ENCODE data around the gene MAVS. TPM values are rescaled to one million over a fixed set of nuclear protein-coding genes. Genes with fewer than 3 reads are reported as not detected.
A peak's percentile ranks its signal among the peaks of the same experiment; 100 is the strongest.

Gene MAVS
- total and polyA plus RNA-seq, 8 donors: 9.5 to 25.1 (median 20.9) TPM

GRCh38 chr20:3898639-3899038 is 52.0 kb downstream of the MAVS start:
- 37 to 48% methylated on average over 4 of the region's 4 CpGs for WGBS, 2 donors
- no peaks in the 10 kb centered on the region for H3K27me3 ChIP-seq
- FAIRE-seq (no peak), ATAC-seq (no peak), DNase-seq (no peak)
- no peaks in the 10 kb centered on the region for H3K36me3 ChIP-seq
- intact Hi-C loops (cut with DNase I): no loop called here
- no peak overlapping the region for H3K4me3 ChIP-seq
- no peak overlapping the region for H3K27ac ChIP-seq
- no peaks in the 10 kb centered on the region for H3K9me3 ChIP-seq
- TF ChIP-seq CTCF (IDR thresholded peaks at IDR 0.05): no peak
- H3K4me1 ChIP-seq: peaks cover 0 to 22% (median 0%) of the 10 kb centered on the region in 3 donors

GRCh38 chr20:3900187-3900604 is 53.6 kb downstream of the MAVS start:
- H3K27ac ChIP-seq: no peak overlapping the region
- no peak for TF ChIP-seq CTCF (IDR thresholded peaks at IDR 0.05)
- FAIRE-seq (no peak), DNase-seq (no peak), ATAC-seq (no peak)
- H3K4me3 ChIP-seq: no peak overlapping the region
- H3K4me1 ChIP-seq: peaks cover 0 to 16% (median 3%) of the 10 kb centered on the region in 3 donors
- no peaks in the 10 kb centered on the region for H3K27me3 ChIP-seq
- intact Hi-C loops (cut with DNase I): no loop called here
- WGBS, 2 donors: 87 to 93% methylated on average over 3 of the region's 3 CpGs
- no peaks in the 10 kb centered on the region for H3K9me3 ChIP-seq
- no peaks in the 10 kb centered on the region for H3K36me3 ChIP-seq

GRCh38 chr20:3901028-3901705 is 54.5 kb downstream of the MAVS start:
- no peak for FAIRE-seq
- H3K36me3 ChIP-seq: no peaks in the 10 kb centered on the region
- ATAC-seq: peak in 1 of 4 donors; percentile 56
- 84 to 87% methylated on average over 3 of the region's 3 CpGs for WGBS, 2 donors
- H3K4me1 ChIP-seq: peaks cover 0 to 11% (median 3%) of the 10 kb centered on the region in 3 donors
- no peaks in the 10 kb centered on the region for H3K9me3 ChIP-seq
- H3K4me3 ChIP-seq: no peak overlapping the region
- intact Hi-C loops (cut with DNase I): no loop called here
- TF ChIP-seq CTCF (IDR thresholded peaks at IDR 0.05): no peak
- H3K27me3 ChIP-seq: no peaks in the 10 kb centered on the region
- H3K27ac ChIP-seq: no peak overlapping the region
- DNase-seq: no peak

- no peak for DNase-seq
- intact Hi-C loops (cut with DNase I): no loop called here
- Histone ChIP-seq H3K9me3 (no peaks in the 10 kb centered on the region), H3K36me3 (no peaks in the 10 kb centered on the region), H3K4me1 (peaks cover 0 to 4% (median 3%) of the 10 kb centered on the region in 3 donors), H3K27ac (no peak overlapping the region), H3K27me3 (no peaks in the 10 kb centered on the region), H3K4me3 (no peak overlapping the region)
- 89 to 91% methylated on average over 9 of the region's 9 CpGs for WGBS, 2 donors
- TF ChIP-seq CTCF (IDR thresholded peaks at IDR 0.05): no peak
- ATAC-seq: peak in 1 of 4 donors; percentile 20
- no peak for FAIRE-seq
Observed at GRCh38 chr20:3901706-3902440, 55.2 kb downstream of the MAVS start.

- no peaks in the 10 kb centered on the region for H3K36me3 ChIP-seq
- FAIRE-seq (no peak), DNase-seq (no peak), ATAC-seq (no peak)
- 96% methylated on average over 5 of the region's 5 CpGs for WGBS, 2 donors
- H3K27ac ChIP-seq: no peak overlapping the region
- H3K27me3 ChIP-seq: no peaks in the 10 kb centered on the region
- no peak for TF ChIP-seq CTCF (IDR thresholded peaks at IDR 0.05)
- peaks cover 0 to 3% (median 3%) of the 10 kb centered on the region in 3 donors for H3K4me1 ChIP-seq
- intact Hi-C loops (cut with DNase I): no loop called here
- H3K9me3 ChIP-seq: no peaks in the 10 kb centered on the region
- H3K4me3 ChIP-seq: no peak overlapping the region
Observed at GRCh38 chr20:3902446-3902845, 55.8 kb downstream of the MAVS start.

All from pancreas (tissue), 10 donors.